ENCODE results near the gene UGCG. TPM values are rescaled to one million over a fixed set of nuclear protein-coding genes. Genes with fewer than 3 reads are reported as not detected.
"Not testable (repeated sequence)": the region's sequence is repeated elsewhere in the genome, so short reads cannot be mapped to it uniquely, and the experiment has no call there.

The UGCG gene
- total and polyA plus RNA-seq, 2 donors (not counting 1 experiment from before 2014, with no cell fraction given): 23.9 to 53.5 TPM

DNA sequence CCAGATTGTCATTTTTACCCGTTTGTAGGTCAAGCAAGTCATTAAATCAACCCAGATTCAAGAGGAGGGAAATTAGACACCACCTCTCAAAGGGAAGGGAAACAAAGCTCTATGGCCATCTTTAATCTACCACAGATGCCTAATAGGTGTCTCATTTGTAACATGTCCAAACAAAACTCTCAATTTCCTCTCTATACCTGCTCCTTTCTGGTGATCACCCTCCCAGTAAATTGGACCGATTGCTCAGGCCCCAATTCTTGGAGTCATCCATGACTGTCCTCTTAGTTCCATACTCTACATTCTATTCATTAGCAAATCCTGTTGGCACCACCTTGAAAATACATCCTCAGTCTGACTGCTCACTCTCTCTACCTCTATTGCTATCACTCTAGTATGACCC lies 22.1 kb upstream of the UGCG start:
- no peak for DNase-seq
- no peaks in the 10 kb centered on the region for H3K36me3 ChIP-seq (replicated peaks in 1 of 2; ENCODE audit: control extremely low read depth in 1 of 2, control insufficient read depth in 1 of 2, extremely low read depth in 1 of 2, insufficient read depth in 2 of 2, low read length in 1 of 2)
- ChIA-PET POLR2A (interaction anchor here (0.6 kb wide), 1 partner anchor 52 kb away, joined by 3 read pairs; no protein-coding TSS in a partner anchor), CTCF (no interaction called here)
- H2AFZ ChIP-seq (ENCODE audit: insufficient read depth, low read depth, low read length, poor library complexity, severe bottlenecking): no peak overlapping the region
- no peak overlapping the region for H3K4me3 Mint-ChIP-seq
- H3K27ac Mint-ChIP-seq: no peak overlapping the region
- no peak overlapping the region for H3K4me3 ChIP-seq (ENCODE audit: control extremely low read depth in 1 of 5, extremely low read depth in 1 of 5, insufficient read depth in 1 of 5, low read depth in 2 of 5, low read length in 4 of 5)
- no peak overlapping the region for H3K27ac ChIP-seq (ENCODE audit: low read length in 2 of 2)
- H3K4me1 Mint-ChIP-seq: no peaks in the 10 kb centered on the region
- H3K27me3 ChIP-seq (replicated peaks in 1 of 4; ENCODE audit: control extremely low read depth in 1 of 4, control insufficient read depth in 3 of 4, insufficient read depth in 4 of 4, low read length in 3 of 4): no peaks in the 10 kb centered on the region
- H3K9me3 ChIP-seq (ENCODE audit: control extremely low read depth in 1 of 3, control insufficient read depth in 2 of 3, insufficient read depth in 1 of 3, low read length in 2 of 3): no peaks in the 10 kb centered on the region
- H3K4me2 ChIP-seq (replicated peaks; ENCODE audit: low read depth, low read length, poor library complexity, severe bottlenecking): no peak overlapping the region
- TF ChIP-seq, protein P1, sequence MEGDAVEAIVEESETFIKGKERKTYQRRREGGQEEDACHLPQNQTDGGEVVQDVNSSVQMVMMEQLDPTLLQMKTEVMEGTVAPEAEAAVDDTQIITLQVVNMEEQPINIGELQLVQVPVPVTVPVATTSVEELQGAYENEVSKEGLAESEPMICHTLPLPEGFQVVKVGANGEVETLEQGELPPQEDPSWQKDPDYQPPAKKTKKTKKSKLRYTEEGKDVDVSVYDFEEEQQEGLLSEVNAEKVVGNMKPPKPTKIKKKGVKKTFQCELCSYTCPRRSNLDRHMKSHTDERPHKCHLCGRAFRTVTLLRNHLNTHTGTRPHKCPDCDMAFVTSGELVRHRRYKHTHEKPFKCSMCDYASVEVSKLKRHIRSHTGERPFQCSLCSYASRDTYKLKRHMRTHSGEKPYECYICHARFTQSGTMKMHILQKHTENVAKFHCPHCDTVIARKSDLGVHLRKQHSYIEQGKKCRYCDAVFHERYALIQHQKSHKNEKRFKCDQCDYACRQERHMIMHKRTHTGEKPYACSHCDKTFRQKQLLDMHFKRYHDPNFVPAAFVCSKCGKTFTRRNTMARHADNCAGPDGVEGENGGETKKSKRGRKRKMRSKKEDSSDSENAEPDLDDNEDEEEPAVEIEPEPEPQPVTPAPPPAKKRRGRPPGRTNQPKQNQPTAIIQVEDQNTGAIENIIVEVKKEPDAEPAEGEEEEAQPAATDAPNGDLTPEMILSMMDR (IDR thresholded peaks at IDR 0.05): no peak
- TF ChIP-seq EZH2 (IDR thresholded peaks at IDR 0.05; ENCODE audit: borderline replicate concordance, insufficient read depth, low read depth, low read length, poor library complexity, severe bottlenecking): no peak
- H3K27me3 Mint-ChIP-seq: no peaks in the 10 kb centered on the region
- no peaks in the 10 kb centered on the region for H4K20me1 ChIP-seq (ENCODE audit: control insufficient read depth, insufficient read depth, low read length, poor library complexity, severe bottlenecking)
- intact Hi-C loops (cut with micrococcal nuclease): no loop called here
- H3K9me3 Mint-ChIP-seq (ENCODE audit: insufficient read depth): no peaks in the 10 kb centered on the region
- H3K4me1 ChIP-seq (ENCODE audit: control insufficient read depth in 2 of 2, insufficient read depth in 2 of 2, low read length in 2 of 2): no peaks in the 10 kb centered on the region
- 97% methylated on average over 2 of the region's 2 CpGs for WGBS (ENCODE audit: insufficient coverage)
- H3K9ac ChIP-seq (ENCODE audit: low read length): no peak overlapping the region
- ATAC-seq (ENCODE audit: low read depth): no peak
- H3K79me2 ChIP-seq (ENCODE audit: control insufficient read depth, insufficient read depth, low read length): no peaks in the 10 kb centered on the region

DNA sequence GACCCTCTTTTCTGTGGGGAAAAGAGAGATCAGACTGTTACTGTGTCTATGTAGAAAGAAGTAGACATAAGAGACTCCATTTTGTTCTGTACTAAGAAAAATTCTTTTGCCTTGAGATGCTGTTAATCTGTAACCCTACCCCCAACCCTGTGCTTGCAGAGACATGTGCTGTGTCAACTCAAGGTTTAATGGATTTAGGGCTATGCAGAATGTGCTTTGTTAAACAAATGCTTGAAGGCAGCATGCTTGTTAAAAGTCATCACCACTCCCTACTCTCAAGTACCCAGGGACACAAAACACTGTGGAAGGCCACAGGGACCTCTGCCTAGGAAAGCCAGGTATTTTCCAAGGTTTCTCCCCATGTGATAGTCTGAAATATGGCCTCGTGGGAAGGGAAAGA lies 21.3 kb upstream of the UGCG start:
- H3K9me3 ChIP-seq (ENCODE audit: control extremely low read depth in 1 of 3, control insufficient read depth in 2 of 3, insufficient read depth in 1 of 3, low read length in 2 of 3); DNase-seq; ATAC-seq (ENCODE audit: low read depth); H3K27me3 ChIP-seq (replicated peaks in 1 of 4; ENCODE audit: control extremely low read depth in 1 of 4, control insufficient read depth in 3 of 4, insufficient read depth in 4 of 4, low read length in 3 of 4); H3K27me3 Mint-ChIP-seq; H3K4me1 ChIP-seq (ENCODE audit: control insufficient read depth in 2 of 2, insufficient read depth in 2 of 2, low read length in 2 of 2); CTCF ChIA-PET; H3K27ac ChIP-seq (ENCODE audit: low read length in 2 of 2); H3K4me3 ChIP-seq (ENCODE audit: control extremely low read depth in 1 of 5, extremely low read depth in 1 of 5, insufficient read depth in 1 of 5, low read depth in 2 of 5, low read length in 4 of 5); H3K36me3 ChIP-seq (replicated peaks in 1 of 2; ENCODE audit: control extremely low read depth in 1 of 2, control insufficient read depth in 1 of 2, extremely low read depth in 1 of 2, insufficient read depth in 2 of 2, low read length in 1 of 2); H3K4me3 Mint-ChIP-seq; H3K79me2 ChIP-seq (ENCODE audit: control insufficient read depth, insufficient read depth, low read length); H3K4me2 ChIP-seq (replicated peaks; ENCODE audit: low read depth, low read length, poor library complexity, severe bottlenecking); H4K20me1 ChIP-seq (ENCODE audit: control insufficient read depth, insufficient read depth, low read length, poor library complexity, severe bottlenecking); intact Hi-C loops (cut with micrococcal nuclease); H3K9ac ChIP-seq (ENCODE audit: low read length); H2AFZ ChIP-seq (ENCODE audit: insufficient read depth, low read depth, low read length, poor library complexity, severe bottlenecking); H3K4me1 Mint-ChIP-seq; H3K27ac Mint-ChIP-seq; POLR2A ChIA-PET; H3K9me3 Mint-ChIP-seq (ENCODE audit: insufficient read depth): not testable (repeated sequence)
- no CpG with 5 or more reads among the region's 1 CpG for WGBS (ENCODE audit: insufficient coverage)

DNA sequence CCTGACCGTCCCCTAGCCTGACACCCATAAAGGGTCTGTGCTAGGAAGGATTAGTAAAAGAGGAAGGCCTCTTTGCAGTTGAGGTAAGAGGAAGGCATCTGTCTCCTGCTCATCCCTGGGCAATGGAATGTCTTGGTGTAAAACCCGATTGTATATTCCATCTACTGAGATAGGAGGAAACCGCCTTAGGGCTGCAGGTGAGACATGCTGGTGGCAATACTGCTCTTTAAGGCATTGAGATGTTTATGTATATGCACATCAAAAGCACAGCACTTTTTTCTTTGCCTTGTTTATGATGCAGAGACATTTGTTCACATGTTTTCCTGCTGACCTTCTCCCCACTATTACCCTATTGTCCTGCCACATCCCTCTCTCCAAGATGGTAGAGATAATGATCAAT lies 20.9 kb upstream of the UGCG start:
- intact Hi-C loops (cut with micrococcal nuclease); H3K9me3 ChIP-seq (ENCODE audit: control extremely low read depth in 1 of 3, control insufficient read depth in 2 of 3, insufficient read depth in 1 of 3, low read length in 2 of 3); H3K79me2 ChIP-seq (ENCODE audit: control insufficient read depth, insufficient read depth, low read length); H3K27ac ChIP-seq (ENCODE audit: low read length in 2 of 2); H3K27ac Mint-ChIP-seq; DNase-seq; ATAC-seq (ENCODE audit: low read depth); H4K20me1 ChIP-seq (ENCODE audit: control insufficient read depth, insufficient read depth, low read length, poor library complexity, severe bottlenecking); H3K4me1 Mint-ChIP-seq; H3K4me2 ChIP-seq (replicated peaks; ENCODE audit: low read depth, low read length, poor library complexity, severe bottlenecking); H3K27me3 ChIP-seq (replicated peaks in 1 of 4; ENCODE audit: control extremely low read depth in 1 of 4, control insufficient read depth in 3 of 4, insufficient read depth in 4 of 4, low read length in 3 of 4); H3K9me3 Mint-ChIP-seq (ENCODE audit: insufficient read depth); H3K4me1 ChIP-seq (ENCODE audit: control insufficient read depth in 2 of 2, insufficient read depth in 2 of 2, low read length in 2 of 2); H2AFZ ChIP-seq (ENCODE audit: insufficient read depth, low read depth, low read length, poor library complexity, severe bottlenecking); POLR2A ChIA-PET; H3K9ac ChIP-seq (ENCODE audit: low read length); H3K4me3 Mint-ChIP-seq; CTCF ChIA-PET; H3K4me3 ChIP-seq (ENCODE audit: control extremely low read depth in 1 of 5, extremely low read depth in 1 of 5, insufficient read depth in 1 of 5, low read depth in 2 of 5, low read length in 4 of 5); H3K27me3 Mint-ChIP-seq; H3K36me3 ChIP-seq (replicated peaks in 1 of 2; ENCODE audit: control extremely low read depth in 1 of 2, control insufficient read depth in 1 of 2, extremely low read depth in 1 of 2, insufficient read depth in 2 of 2, low read length in 1 of 2): not testable (repeated sequence)
- WGBS (ENCODE audit: insufficient coverage): 100% methylated on average over 1 of the region's 3 CpGs

All from B cell (primary cell).